Nephron progenitor cell (in vitro differentiated cells): ENCODE results near the gene CSK.
A peak's percentile ranks its signal among the peaks of the same experiment; 100 is the strongest.

Source experiments
- DNase-seq: peaks from one replicate; pipeline ENCODE4 v3.0.0; 2021
- H3K27ac Mint-ChIP-seq: 2 replicates; pipeline ENCODE4 v1.8.0; 2021; ENCODE audit warnings: mild to moderate bottlenecking, moderate library complexity, mixed read lengths
- H3K27me3 Mint-ChIP-seq: 2 replicates; pipeline ENCODE4 v1.8.0; 2021; ENCODE audit warnings: mild to moderate bottlenecking, low read depth, mixed read lengths; ENCODE audit not compliant: poor library complexity
- H3K36me3 Mint-ChIP-seq: 2 replicates; pipeline ENCODE4 v1.8.0; 2021; ENCODE audit warnings: low read depth, mixed read lengths
- H3K4me1 Mint-ChIP-seq: 2 replicates; pipeline ENCODE4 v1.8.0; 2021; ENCODE audit warnings: mixed read lengths
- H3K4me3 Mint-ChIP-seq: 2 replicates; pipeline ENCODE4 v1.8.0; 2021; ENCODE audit warnings: mild to moderate bottlenecking, moderate library complexity, mixed read lengths
- H3K9me3 Mint-ChIP-seq: 2 replicates; pipeline ENCODE4 v1.8.0; 2021; ENCODE audit warnings: mild to moderate bottlenecking, moderate library complexity, mixed read lengths
- TF ChIP-seq, protein P1 (sequence below): fragments of 200-600 bp; sonication (generic); IDR thresholded peaks from 2 replicates; pipeline ENCODE4 v1.5.0; 2021; ENCODE audit warnings: antibody characterized with exemption

CSK gene

GRCh38 chr15:74835312-74835823 lies 53.5 kb downstream of the CSK start:
- DNase-seq: peak; percentile 76
- Mint-ChIP-seq H3K27me3 (peaks cover 22% of the 10 kb centered on the region), H3K9me3 (no peaks in the 10 kb centered on the region), H3K27ac (peak overlapping the region; percentile 40), H3K4me3 (no peak overlapping the region), H3K36me3 (no peaks in the 10 kb centered on the region), H3K4me1 (peaks cover 51% of the 10 kb centered on the region)
- TF ChIP-seq, protein P1, sequence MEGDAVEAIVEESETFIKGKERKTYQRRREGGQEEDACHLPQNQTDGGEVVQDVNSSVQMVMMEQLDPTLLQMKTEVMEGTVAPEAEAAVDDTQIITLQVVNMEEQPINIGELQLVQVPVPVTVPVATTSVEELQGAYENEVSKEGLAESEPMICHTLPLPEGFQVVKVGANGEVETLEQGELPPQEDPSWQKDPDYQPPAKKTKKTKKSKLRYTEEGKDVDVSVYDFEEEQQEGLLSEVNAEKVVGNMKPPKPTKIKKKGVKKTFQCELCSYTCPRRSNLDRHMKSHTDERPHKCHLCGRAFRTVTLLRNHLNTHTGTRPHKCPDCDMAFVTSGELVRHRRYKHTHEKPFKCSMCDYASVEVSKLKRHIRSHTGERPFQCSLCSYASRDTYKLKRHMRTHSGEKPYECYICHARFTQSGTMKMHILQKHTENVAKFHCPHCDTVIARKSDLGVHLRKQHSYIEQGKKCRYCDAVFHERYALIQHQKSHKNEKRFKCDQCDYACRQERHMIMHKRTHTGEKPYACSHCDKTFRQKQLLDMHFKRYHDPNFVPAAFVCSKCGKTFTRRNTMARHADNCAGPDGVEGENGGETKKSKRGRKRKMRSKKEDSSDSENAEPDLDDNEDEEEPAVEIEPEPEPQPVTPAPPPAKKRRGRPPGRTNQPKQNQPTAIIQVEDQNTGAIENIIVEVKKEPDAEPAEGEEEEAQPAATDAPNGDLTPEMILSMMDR: peak; percentile 72

DNA sequence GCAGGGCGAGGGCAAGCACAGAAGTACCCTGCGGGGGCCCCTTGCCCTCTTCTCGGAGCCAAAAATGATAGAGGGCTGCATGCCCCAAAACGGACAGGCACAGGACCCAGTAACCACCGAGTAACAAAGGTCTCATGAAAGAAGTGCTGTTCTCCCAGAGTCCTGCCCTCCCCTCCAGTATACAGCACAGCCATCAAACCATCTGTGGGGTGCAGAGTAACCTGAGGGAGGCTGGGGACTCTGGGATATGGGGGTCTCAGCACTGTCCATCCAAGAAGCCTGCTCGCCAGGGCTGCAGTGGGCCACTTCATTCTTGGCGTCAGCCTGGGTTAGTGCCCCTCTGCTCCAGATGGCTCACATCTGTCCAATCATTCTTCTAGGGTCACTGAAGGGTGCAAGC lies 55.0 kb downstream of the CSK start:
- no peaks in the 10 kb centered on the region for H3K9me3 Mint-ChIP-seq
- no peak overlapping the region for H3K27ac Mint-ChIP-seq
- peaks cover 10% of the 10 kb centered on the region for H3K27me3 Mint-ChIP-seq
- H3K4me1 Mint-ChIP-seq: peaks cover 58% of the 10 kb centered on the region
- no peak for DNase-seq
- TF ChIP-seq, protein P1: no peak
- no peak overlapping the region for H3K4me3 Mint-ChIP-seq
- H3K36me3 Mint-ChIP-seq: no peaks in the 10 kb centered on the region

GRCh38 chr15:74837482-74838136 lies 55.7 kb downstream of the CSK start:
- Mint-ChIP-seq H3K9me3 (no peaks in the 10 kb centered on the region), H3K36me3 (no peaks in the 10 kb centered on the region), H3K27me3 (peaks cover 10% of the 10 kb centered on the region), H3K27ac (peak overlapping the region; percentile 54), H3K4me3 (no peak overlapping the region), H3K4me1 (peaks cover 58% of the 10 kb centered on the region)
- no peak for DNase-seq
- TF ChIP-seq, protein P1: no peak

DNA sequence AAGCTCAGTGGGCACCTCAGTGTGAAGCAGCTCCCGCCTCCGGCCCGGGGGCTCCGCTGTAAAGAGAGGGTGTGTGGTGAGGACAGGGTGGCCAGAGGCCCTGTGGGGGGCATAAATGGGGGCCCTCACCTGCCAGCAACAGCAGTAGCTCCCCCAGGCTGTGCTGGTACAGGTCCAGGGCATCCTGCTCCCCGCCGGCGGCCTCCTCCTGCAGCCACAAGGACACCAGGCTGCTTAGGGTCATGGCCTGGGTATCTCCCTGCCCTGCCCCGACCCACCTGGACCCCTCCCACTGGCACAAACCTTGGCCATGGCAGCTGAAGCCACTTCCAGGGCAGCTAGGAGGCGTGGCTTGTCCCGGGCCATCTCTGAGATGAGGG lies 56.2 kb downstream of the CSK start:
- Mint-ChIP-seq H3K27me3 (peaks cover 7% of the 10 kb centered on the region), H3K36me3 (no peaks in the 10 kb centered on the region), H3K4me1 (peaks cover 54% of the 10 kb centered on the region), H3K4me3 (no peak overlapping the region), H3K27ac (no peak overlapping the region), H3K9me3 (no peaks in the 10 kb centered on the region)
- TF ChIP-seq, protein P1: no peak
- no peak for DNase-seq

DNA sequence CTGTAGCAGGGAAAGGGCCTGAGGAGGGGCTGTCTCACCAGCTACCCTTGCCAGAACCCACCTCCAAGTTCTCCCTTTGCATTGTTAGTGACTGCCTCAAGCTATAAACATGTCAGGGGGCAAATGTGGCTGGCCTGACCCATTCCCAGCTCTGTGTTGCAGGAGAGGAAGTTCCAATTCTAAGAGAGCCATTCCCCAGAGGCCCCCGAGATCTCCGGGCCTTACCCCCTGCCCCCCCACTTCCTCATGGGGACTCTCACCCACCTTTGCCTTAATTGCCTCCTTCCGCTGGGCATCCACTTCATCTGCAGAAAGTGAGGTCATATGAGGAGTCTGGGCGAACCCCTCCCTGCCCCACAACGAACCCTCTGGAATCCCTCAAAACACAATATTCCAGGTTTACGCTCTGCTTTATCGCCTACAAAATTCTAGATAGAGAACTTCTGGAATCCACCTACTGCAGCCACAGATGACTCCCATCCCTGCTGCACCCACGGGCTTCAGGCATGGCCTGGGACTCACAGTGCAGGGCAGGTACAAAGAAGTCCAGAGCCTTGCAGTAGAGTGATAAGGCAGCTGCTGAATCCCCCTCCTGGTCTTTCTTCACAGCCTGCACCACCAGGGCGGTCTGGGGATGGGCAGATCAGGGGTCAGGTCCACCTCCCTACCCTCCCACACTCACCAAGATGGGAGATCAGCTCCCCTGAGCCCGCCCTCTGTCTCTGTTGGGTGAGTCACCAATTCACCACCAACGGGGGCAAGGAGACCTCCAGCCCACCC lies 57.1 kb downstream of the CSK start:
- TF ChIP-seq, protein P1: no peak
- no peak overlapping the region for H3K4me3 Mint-ChIP-seq
- no peaks in the 10 kb centered on the region for H3K36me3 Mint-ChIP-seq
- peaks cover 53% of the 10 kb centered on the region for H3K4me1 Mint-ChIP-seq
- peaks cover 6% of the 10 kb centered on the region for H3K27me3 Mint-ChIP-seq
- no peak overlapping the region for H3K27ac Mint-ChIP-seq
- H3K9me3 Mint-ChIP-seq: no peaks in the 10 kb centered on the region
- DNase-seq: no peak
